ENCODE data around the gene UGT2B11.
"Not testable (repeated sequence)": the region's sequence is repeated elsewhere in the genome, so short reads cannot be mapped to it uniquely, and the experiment has no call there.

GRCh38 chr4:69191905-69192304 is 22.6 kb downstream of the UGT2B11 start:
- not testable (repeated sequence) for TF ChIP-seq CTCF (IDR thresholded peaks at IDR 0.05; ENCODE audit: extremely low read depth in 1 of 2, insufficient read depth in 1 of 2, low read depth in 1 of 2, low read length in 2 of 2); MYC (IDR thresholded peaks at IDR 0.05; ENCODE audit: low read depth, low read length); POLR2A (IDR thresholded peaks at IDR 0.05; ENCODE audit: low read depth, low read length); MAX (IDR thresholded peaks at IDR 0.05; ENCODE audit: insufficient read depth, insufficient read length); EZH2 (IDR thresholded peaks at IDR 0.05; ENCODE audit: borderline replicate concordance, low read depth, low read length, severe bottlenecking); POLR2AphosphoS5 (IDR thresholded peaks at IDR 0.05; ENCODE audit: insufficient read depth, low read depth, low read length); FOS (IDR thresholded peaks at IDR 0.05; ENCODE audit: borderline replicate concordance, insufficient read depth, low read length); GATA2 (IDR thresholded peaks at IDR 0.05; ENCODE audit: insufficient read depth, insufficient read length, low read depth, low read length)

All from endothelial cell of umbilical vein (primary cell).